Urinary bladder (tissue), 4 donors: ENCODE data around the gene PRPF18. TPM values are rescaled to one million over a fixed set of nuclear protein-coding genes. Genes with fewer than 3 reads are reported as not detected.

Experiments
- DNase-seq: peaks from one replicate; pipeline ENCODE4 v3.0.0-alpha.2; 2015; ENCODE audit errors: extremely low spot score
- H3K27ac ChIP-seq: one replicate; pipeline ENCODE4 v1.5.1; 2013; ENCODE audit warnings: low read depth, mild to moderate bottlenecking, moderate library complexity
- H3K36me3 ChIP-seq: one replicate; pipeline ENCODE4 v1.6.1; 2013; ENCODE audit warnings: mild to moderate bottlenecking, moderate library complexity; ENCODE audit not compliant: insufficient read depth
- H3K4me1 ChIP-seq: one replicate; pipeline ENCODE4 v1.6.1; 2013; ENCODE audit warnings: mild to moderate bottlenecking, moderate library complexity; ENCODE audit not compliant: insufficient read depth
- H3K4me3 ChIP-seq: one replicate; pipeline ENCODE4 v1.5.1; 2013; ENCODE audit warnings: low read depth, low read length
- WGBS: extraction: QIAGEN DNeasy Blood & Tissue Kit; methylation state at CpG from one replicate; pipeline ENCODE4 v1.1.7; 2013; 5-methylcytosine and 5-hydroxymethylcytosine counted together
- polyA plus RNA-seq: library from polyadenylated mRNA; stranded (reverse); fragments of 200-250 nt; gene quantifications from one replicate; pipeline ENCODE4 v1.2.3, GENCODE V29; 2013
- total RNA-seq: library from RNA; depleted of rRNA; stranded (reverse); fragments of >200 nt; gene quantifications from one replicate; pipeline ENCODE4 v1.2.3, GENCODE V29; 2014
- donor health status: healthy with polysubstance abuse.
- donor health status: healthy.

Gene PRPF18
- total and polyA plus RNA-seq, 2 donors = 17.4 to 44.4 TPM

- no peak for DNase-seq
- WGBS = 60% methylated on average over 4 of the region's 4 CpGs
- no peak overlapping the region for H3K27ac ChIP-seq
- H3K4me3 ChIP-seq = no peak overlapping the region
- H3K36me3 ChIP-seq = no peaks in the 10 kb centered on the region
- no peaks in the 10 kb centered on the region for H3K4me1 ChIP-seq
Measured at GRCh38 chr10:13585943-13586342, 822 bp upstream of the PRPF18 start.

- peak overlapping the region; percentile 93 for H3K4me3 ChIP-seq
- no peak for DNase-seq
- no peaks in the 10 kb centered on the region for H3K36me3 ChIP-seq
- WGBS = 3% methylated on average over 19 of the region's 19 CpGs
- H3K27ac ChIP-seq = no peak overlapping the region
- no peaks in the 10 kb centered on the region for H3K4me1 ChIP-seq
Measured at GRCh38 chr10:13587391-13587790, 626 bp downstream of the PRPF18 start.

GRCh38 chr10:13589316-13589715 lies 2.6 kb downstream of the PRPF18 start:
- H3K36me3 ChIP-seq = no peaks in the 10 kb centered on the region
- 81% methylated on average over 1 of the region's 1 CpG for WGBS
- DNase-seq = no peak
- H3K4me1 ChIP-seq = no peaks in the 10 kb centered on the region
- no peak overlapping the region for H3K4me3 ChIP-seq
- no peak overlapping the region for H3K27ac ChIP-seq

GRCh38 chr10:13590886-13591285 lies 4.1 kb downstream of the PRPF18 start:
- no peak overlapping the region for H3K27ac ChIP-seq
- DNase-seq = no peak
- WGBS = 81% methylated on average over 4 of the region's 4 CpGs

GRCh38 chr10:13592306-13592705 lies 5.5 kb downstream of the PRPF18 start:
- no peak overlapping the region for H3K27ac ChIP-seq
- no peaks in the 10 kb centered on the region for H3K4me1 ChIP-seq
- WGBS = 94% methylated on average over 2 of the region's 2 CpGs
- H3K36me3 ChIP-seq = peaks cover 2% of the 10 kb centered on the region
- DNase-seq = no peak
- no peak overlapping the region for H3K4me3 ChIP-seq

More at GRCh38 chr10:13590886-13591285, 4.1 kb downstream of the PRPF18 start:
- H3K4me3 ChIP-seq = no peak overlapping the region
- peaks cover under 1% of the 10 kb centered on the region for H3K36me3 ChIP-seq
- H3K4me1 ChIP-seq = no peaks in the 10 kb centered on the region

GRCh38 chr10:13593535-13593934 lies 6.8 kb downstream of the PRPF18 start:
- H3K4me3 ChIP-seq = no peak overlapping the region
- 91% methylated on average over 2 of the region's 2 CpGs for WGBS
- no peak overlapping the region for H3K27ac ChIP-seq
- peaks cover 2% of the 10 kb centered on the region for H3K36me3 ChIP-seq
- H3K4me1 ChIP-seq = no peaks in the 10 kb centered on the region
- DNase-seq = no peak

GRCh38 chr10:13594641-13595040 lies 7.9 kb downstream of the PRPF18 start:
- H3K4me1 ChIP-seq = no peaks in the 10 kb centered on the region
- H3K4me3 ChIP-seq = no peak overlapping the region
- WGBS = 89% methylated on average over 2 of the region's 2 CpGs
- peaks cover 2% of the 10 kb centered on the region for H3K36me3 ChIP-seq
- no peak overlapping the region for H3K27ac ChIP-seq
- DNase-seq = no peak

GRCh38 chr10:13597909-13598308 lies 11.1 kb downstream of the PRPF18 start:
- H3K4me3 ChIP-seq = no peak overlapping the region
- H3K27ac ChIP-seq = no peak overlapping the region
- 56% methylated on average over 5 of the region's 5 CpGs for WGBS
- peaks cover 2% of the 10 kb centered on the region for H3K36me3 ChIP-seq
- no peak for DNase-seq
- no peaks in the 10 kb centered on the region for H3K4me1 ChIP-seq

- 82% methylated on average over 2 of the region's 2 CpGs for WGBS
- Histone ChIP-seq H3K27ac (no peak overlapping the region), H3K4me3 (no peak overlapping the region), H3K4me1 (no peaks in the 10 kb centered on the region), H3K36me3 (no peaks in the 10 kb centered on the region)
- DNase-seq = no peak
Measured at GRCh38 chr10:13604357-13605040, 17.7 kb downstream of the PRPF18 start.

- WGBS = 79% methylated on average over 8 of the region's 8 CpGs
- Histone ChIP-seq H3K4me1 (no peaks in the 10 kb centered on the region), H3K27ac (no peak overlapping the region), H3K4me3 (no peak overlapping the region), H3K36me3 (peaks cover 3% of the 10 kb centered on the region)
- DNase-seq = no peak
Measured at GRCh38 chr10:13608246-13608853, 21.6 kb downstream of the PRPF18 start.

- Histone ChIP-seq H3K27ac (no peak overlapping the region), H3K4me1 (no peaks in the 10 kb centered on the region), H3K36me3 (peaks cover 5% of the 10 kb centered on the region), H3K4me3 (no peak overlapping the region)
- no peak for DNase-seq
- WGBS = 86% methylated on average over 3 of the region's 3 CpGs
Measured at GRCh38 chr10:13612654-13613373, 26.0 kb downstream of the PRPF18 start.

- no peak for DNase-seq
- WGBS = 33% methylated on average over 5 of the region's 5 CpGs
- H3K4me1 ChIP-seq = no peaks in the 10 kb centered on the region
- H3K36me3 ChIP-seq = peaks cover 5% of the 10 kb centered on the region
- H3K4me3 ChIP-seq = no peak overlapping the region
- no peak overlapping the region for H3K27ac ChIP-seq
Measured at GRCh38 chr10:13613519-13613918, 26.8 kb downstream of the PRPF18 start.

GRCh38 chr10:13614530-13615332 lies 28.0 kb downstream of the PRPF18 start:
- Histone ChIP-seq H3K4me1 (no peaks in the 10 kb centered on the region), H3K4me3 (no peak overlapping the region), H3K36me3 (peaks cover 5% of the 10 kb centered on the region), H3K27ac (no peak overlapping the region)
- no peak for DNase-seq
- 60% methylated on average over 8 of the region's 8 CpGs for WGBS
